Subcutaneous abdominal adipose tissue (tissue), 5 donors: ENCODE measurements around the gene CFAP90.

ENCODE experiments used
- H3K27ac ChIP-seq: one replicate; pipeline ENCODE4 v1.7.0; 2013; ENCODE audit warnings: low read depth, mild to moderate bottlenecking, inconsistent platforms, low read length, moderate library complexity
- H3K27me3 ChIP-seq, 5 donors: one replicate each; pipeline ENCODE4 v1.7.0; 2013; ENCODE audit warnings: low read length in 5 of 5, inconsistent platforms in 1 of 5; ENCODE audit not compliant: control insufficient read depth in 5 of 5, insufficient read depth in 4 of 5
- H3K36me3 ChIP-seq, 5 donors: one replicate each; pipeline ENCODE4 v1.7.0; 2013; ENCODE audit warnings: low read length in 5 of 5; ENCODE audit not compliant: control insufficient read depth in 5 of 5, insufficient read depth in 5 of 5
- H3K4me1 ChIP-seq, 5 donors: one replicate each; pipeline ENCODE4 v1.7.0; 2013; ENCODE audit warnings: low read length in 5 of 5, mild to moderate bottlenecking in 3 of 5, moderate library complexity in 1 of 5; ENCODE audit not compliant: control insufficient read depth in 5 of 5, insufficient read depth in 5 of 5
- H3K4me3 ChIP-seq, 5 donors: one replicate each; pipeline ENCODE4 v1.7.0; 2013; ENCODE audit warnings: low read length in 5 of 5, low read depth in 1 of 5
- H3K9ac ChIP-seq, 5 donors: one replicate each; pipeline ENCODE4 v1.7.0; 2013; ENCODE audit warnings: low read length in 5 of 5, mild to moderate bottlenecking in 4 of 5, moderate library complexity in 3 of 5
- H3K9me3 ChIP-seq, 5 donors: one replicate each; pipeline ENCODE4 v1.7.0; 2013; ENCODE audit warnings: low read length in 5 of 5; ENCODE audit not compliant: control insufficient read depth in 5 of 5
- donor health status: healthy.
- donor health status: healthy.
- donor health status: healthy.
- donor health status: healthy.
- donor health status: healthy.

Gene CFAP90, protein sequence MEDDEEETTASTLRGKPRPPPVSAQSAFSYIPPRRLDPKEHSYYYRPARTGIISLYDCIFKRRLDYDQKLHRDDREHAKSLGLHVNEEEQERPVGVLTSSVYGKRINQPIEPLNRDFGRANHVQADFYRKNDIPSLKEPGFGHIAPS

DNA sequence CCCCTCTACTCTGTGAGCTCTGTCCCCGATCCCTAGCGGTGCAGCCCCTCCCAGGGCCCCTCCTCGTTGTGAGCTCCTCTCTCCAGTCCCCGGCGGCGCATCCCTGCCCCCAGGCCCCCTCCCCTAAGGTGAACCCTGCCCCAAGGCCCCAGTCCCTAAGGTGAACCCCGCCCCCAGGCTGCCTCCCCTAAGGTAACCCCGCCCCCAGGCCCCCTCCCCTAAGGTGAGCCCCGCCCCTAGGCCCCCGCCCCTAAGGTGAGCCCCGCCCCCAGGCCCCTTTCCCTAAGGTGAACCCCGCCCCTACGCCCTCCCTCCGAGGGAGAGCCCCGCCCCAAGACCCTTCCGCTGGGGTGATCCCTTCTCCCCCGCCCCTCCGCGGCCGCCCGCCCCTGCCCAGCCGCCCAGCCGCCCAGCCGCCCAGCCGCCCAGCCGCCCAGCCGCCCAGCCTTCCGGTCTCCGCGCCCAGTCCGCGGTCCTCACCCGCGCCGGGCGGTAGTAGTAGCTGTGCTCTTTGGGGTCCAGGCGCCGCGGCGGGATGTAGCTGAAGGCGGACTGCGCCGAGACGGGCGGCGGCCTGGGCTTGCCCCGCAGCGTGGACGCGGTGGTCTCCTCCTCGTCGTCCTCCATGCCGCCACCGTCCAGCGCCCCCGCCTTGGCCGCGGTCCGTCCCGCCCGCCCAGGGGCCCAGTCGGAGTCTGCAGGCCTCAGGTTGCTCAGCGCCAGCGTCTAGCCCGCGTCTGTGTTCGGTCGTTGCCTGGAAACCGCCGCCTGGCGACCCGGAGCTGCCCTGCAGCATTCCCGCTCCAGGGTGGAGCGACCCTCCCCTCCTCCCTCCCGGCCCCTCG lies at the start of gene CFAP90:
Gene CFAP90, minus strand, starts transcription at position 739 of the 845 bp plus-strand sequence. Its CDS starts 112 bp downstream, at position 627.
- H3K4me3 ChIP-seq = peak within 1 kb of the TSS; percentile 24 to 69 (median 61)
- H3K27me3 ChIP-seq = peaks cover 8 to 21% (median 10%) of the 10 kb centered on the region in 5 donors
- no peaks in the 10 kb centered on the region for H3K9me3 ChIP-seq
- H3K4me1 ChIP-seq = peaks cover 0 to 22% (median 17%) of the 10 kb centered on the region in 5 donors
- no peaks in the 10 kb centered on the region for H3K36me3 ChIP-seq
- no peak within 1 kb of the TSS for H3K27ac ChIP-seq
- H3K9ac ChIP-seq = peak within 1 kb of the TSS in 3 of 5 donors; percentile 20 to 63 (median 61)

DNA sequence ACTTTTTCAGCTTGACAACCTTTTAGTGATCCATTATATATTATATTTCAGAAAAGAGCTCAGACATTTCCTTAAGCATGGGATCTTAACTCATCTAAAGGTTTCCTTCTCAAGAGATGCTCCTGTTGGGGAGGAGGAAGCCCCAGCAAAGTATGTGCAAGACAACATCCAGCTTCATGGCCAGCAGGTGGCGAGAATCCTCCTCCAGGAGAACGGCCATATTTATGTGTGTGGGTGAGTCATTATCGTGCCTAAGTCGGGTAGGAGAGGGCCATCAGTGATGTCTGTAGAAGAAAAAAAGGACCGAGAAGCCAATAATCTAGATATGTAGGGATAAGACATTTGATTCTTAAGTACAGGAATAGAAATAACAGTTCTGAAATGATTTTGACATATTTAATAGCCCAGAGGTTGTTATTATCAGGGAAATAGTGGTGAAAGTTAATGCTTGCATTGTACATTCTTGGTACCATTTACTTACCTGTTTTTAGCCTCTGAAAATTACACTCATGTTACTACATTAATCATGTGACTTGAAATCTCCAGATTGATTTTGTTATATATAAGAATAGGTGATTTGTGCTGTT lies 46.2 kb upstream of the CFAP90 start:
- H3K27ac ChIP-seq = no peak overlapping the region
- peaks cover 68 to 91% (median 86%) of the 10 kb centered on the region in 5 donors for H3K36me3 ChIP-seq
- H3K9ac ChIP-seq = no peak overlapping the region
- H3K4me3 ChIP-seq = no peak overlapping the region
- H3K27me3 ChIP-seq = no peaks in the 10 kb centered on the region
- no peaks in the 10 kb centered on the region for H3K9me3 ChIP-seq
- peaks cover 0 to 9% (median 0%) of the 10 kb centered on the region in 5 donors for H3K4me1 ChIP-seq

DNA sequence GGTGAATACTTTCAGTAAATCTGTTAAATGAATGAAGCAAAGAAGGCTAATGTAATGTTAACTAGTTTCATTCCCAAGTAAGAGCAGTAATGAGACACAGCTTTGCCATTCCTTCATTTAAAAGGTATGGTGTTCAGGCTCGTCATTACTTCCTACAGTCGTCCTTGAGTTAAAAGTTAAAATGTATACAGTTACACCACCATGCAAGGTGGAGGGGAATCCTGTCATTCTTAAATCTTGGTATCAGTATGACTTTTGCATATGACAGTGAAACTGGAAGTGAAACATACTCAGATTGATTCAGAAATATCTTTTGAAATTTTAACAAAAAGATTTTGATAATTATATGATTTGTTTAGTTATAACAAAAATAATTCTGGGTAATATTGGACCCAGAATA lies 43.9 kb upstream of the CFAP90 start:
- H3K27ac ChIP-seq = no peak overlapping the region
- peaks cover 58 to 88% (median 79%) of the 10 kb centered on the region in 5 donors for H3K36me3 ChIP-seq
- H3K9me3 ChIP-seq = no peaks in the 10 kb centered on the region

DNA sequence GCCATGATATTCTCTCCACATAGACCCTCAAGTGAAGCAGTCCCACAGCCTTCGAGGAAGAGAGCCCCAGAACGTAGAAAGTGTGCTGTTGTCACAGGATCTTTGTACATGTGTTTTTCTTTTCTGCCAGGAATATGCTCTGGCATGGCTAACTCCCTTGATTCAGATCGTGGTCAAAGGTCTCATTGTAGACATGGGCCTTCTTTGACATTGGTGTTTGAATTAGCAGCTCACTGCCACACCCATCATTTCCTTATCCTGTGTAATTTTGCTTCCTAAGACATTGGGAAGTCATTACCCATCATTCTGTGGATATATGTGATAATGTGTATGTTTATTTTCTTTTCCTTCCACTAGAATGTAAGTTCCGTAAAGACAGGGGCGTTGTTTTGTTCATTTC lies 43.5 kb upstream of the CFAP90 start:
- H3K9me3 ChIP-seq = no peaks in the 10 kb centered on the region
- H3K4me1 ChIP-seq = peaks cover 0 to 9% (median 0%) of the 10 kb centered on the region in 5 donors
- H3K27me3 ChIP-seq = no peaks in the 10 kb centered on the region
- H3K27ac ChIP-seq = no peak overlapping the region
- no peak overlapping the region for H3K4me3 ChIP-seq
- H3K36me3 ChIP-seq = peaks cover 59 to 88% (median 79%) of the 10 kb centered on the region in 5 donors
- H3K9ac ChIP-seq = no peak overlapping the region

More for the DNA sequence above, 43.9 kb upstream of the CFAP90 start:
- no peaks in the 10 kb centered on the region for H3K27me3 ChIP-seq
- no peak overlapping the region for H3K9ac ChIP-seq
- H3K4me3 ChIP-seq = no peak overlapping the region
- H3K4me1 ChIP-seq = peaks cover 0 to 9% (median 0%) of the 10 kb centered on the region in 5 donors

DNA sequence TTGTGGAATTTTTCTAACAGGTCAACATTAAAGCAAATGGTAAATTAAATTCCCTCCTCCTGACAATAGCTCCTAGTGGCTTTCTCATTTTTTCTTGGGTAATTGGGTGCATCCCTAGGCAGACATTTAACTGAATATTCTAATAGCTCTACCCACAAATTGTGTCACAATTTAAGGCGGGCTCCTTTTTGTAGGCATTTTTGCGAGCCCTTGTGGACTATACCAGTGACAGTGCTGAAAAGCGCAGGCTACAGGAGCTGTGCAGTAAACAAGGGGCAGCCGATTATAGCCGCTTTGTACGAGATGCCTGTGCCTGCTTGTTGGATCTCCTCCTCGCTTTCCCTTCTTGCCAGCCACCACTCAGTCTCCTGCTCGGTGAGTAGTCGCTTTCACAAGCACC lies 38.0 kb upstream of the CFAP90 start:
- no peaks in the 10 kb centered on the region for H3K9me3 ChIP-seq
- no peaks in the 10 kb centered on the region for H3K27me3 ChIP-seq
- H3K9ac ChIP-seq = no peak overlapping the region
- no peak overlapping the region for H3K27ac ChIP-seq
- H3K36me3 ChIP-seq = peaks cover 50 to 72% (median 66%) of the 10 kb centered on the region in 5 donors
- H3K4me3 ChIP-seq = no peak overlapping the region
- peaks cover 0 to 1% (median 0%) of the 10 kb centered on the region in 5 donors for H3K4me1 ChIP-seq

DNA sequence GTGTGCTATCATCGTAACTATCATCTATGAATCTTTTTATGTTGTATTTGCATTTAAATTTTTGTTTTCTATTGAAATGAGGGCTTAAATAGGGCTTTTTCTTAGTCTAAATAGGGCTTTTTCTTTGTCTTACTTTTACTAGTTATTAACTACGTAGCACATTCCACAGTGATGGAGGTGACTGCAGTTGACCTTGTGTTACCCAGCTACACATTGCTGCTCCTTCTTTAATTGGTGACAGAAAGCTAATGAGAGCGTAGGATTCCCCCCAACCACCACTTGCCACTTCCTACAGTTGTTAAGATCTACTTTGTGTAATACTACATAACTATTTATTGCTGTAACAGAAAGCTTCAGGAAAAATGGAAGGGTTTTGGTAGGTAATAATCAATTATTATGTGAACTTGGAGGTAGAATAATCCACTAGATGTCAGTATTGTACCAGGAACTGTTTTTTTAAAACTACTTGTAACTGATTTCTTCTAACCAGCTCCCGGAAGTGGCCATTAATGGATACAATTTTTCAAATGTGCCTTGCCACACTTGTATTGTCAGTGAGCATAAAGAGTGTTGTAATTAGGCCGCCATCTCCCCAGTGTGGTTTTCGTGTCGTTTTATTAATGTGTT lies 36.0 kb upstream of the CFAP90 start:
- Histone ChIP-seq H3K9ac (no peak overlapping the region), H3K27me3 (no peaks in the 10 kb centered on the region), H3K36me3 (peaks cover 43 to 68% (median 65%) of the 10 kb centered on the region in 5 donors), H3K4me1 (no peaks in the 10 kb centered on the region), H3K27ac (no peak overlapping the region), H3K4me3 (no peak overlapping the region), H3K9me3 (no peaks in the 10 kb centered on the region)

DNA sequence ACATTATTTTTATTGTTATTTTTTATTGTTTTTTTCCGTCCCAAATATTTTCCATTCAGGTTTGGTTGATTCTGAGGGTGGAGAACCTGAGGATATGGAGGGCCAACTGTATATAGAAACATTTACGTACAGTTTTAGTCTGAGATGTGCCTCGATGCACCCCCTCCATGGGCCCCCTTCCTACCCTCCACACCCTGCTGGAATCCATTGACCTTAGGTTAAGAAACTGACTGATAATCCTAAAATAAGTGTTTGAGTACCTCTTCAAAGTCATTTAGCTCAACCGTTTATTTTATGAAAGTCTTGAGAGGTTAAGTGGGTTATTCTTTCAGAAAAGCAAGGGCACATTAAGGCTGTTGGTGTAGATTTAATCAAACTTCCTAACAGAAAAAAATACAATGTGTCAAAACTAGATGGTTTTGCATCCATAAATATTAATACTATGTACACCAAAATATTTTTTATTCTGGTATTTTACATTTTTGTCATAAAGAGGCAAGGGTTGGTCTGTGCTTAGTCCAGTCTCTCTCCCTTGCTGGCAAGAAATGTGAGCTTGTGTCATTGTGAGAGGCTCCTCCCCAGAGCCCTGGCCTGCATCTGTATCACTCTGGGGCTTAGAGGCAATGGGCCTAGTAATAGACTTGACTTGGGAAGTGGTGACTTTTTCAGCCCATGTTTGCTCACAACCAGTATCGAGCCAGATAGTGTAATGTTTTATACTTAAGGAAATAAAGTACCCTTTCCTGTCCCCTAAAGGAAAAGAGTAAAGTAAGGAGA lies 33.7 kb upstream of the CFAP90 start:
- peaks cover 39 to 79% (median 68%) of the 10 kb centered on the region in 5 donors for H3K36me3 ChIP-seq
- no peak overlapping the region for H3K9ac ChIP-seq
- no peak overlapping the region for H3K27ac ChIP-seq

DNA sequence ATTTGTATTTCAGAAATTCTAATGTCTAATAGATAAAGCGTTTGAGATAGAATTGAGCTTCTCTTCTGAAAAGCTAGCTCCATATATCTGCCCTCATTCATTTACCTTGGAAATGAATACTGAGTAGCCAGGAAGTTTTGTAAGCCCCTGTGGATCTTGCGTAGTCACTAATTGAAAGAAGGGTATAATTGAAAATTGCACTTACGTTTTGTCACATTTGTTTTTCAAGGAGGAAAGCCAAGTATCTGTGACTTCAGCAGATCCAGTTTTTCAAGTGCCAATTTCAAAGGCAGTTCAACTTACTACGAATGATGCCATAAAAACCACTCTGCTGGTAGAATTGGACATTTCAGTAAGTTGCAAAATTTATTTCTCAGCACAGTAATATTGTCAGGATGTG lies 32.0 kb upstream of the CFAP90 start:
- H3K27ac ChIP-seq = no peak overlapping the region
- no peaks in the 10 kb centered on the region for H3K9me3 ChIP-seq
- no peak overlapping the region for H3K4me3 ChIP-seq
- no peaks in the 10 kb centered on the region for H3K4me1 ChIP-seq
- H3K36me3 ChIP-seq = peaks cover 41 to 79% (median 70%) of the 10 kb centered on the region in 5 donors
- no peaks in the 10 kb centered on the region for H3K27me3 ChIP-seq
- H3K9ac ChIP-seq = no peak overlapping the region

More for the DNA sequence above, 33.7 kb upstream of the CFAP90 start:
- H3K4me3 ChIP-seq = no peak overlapping the region
- H3K27me3 ChIP-seq = no peaks in the 10 kb centered on the region
- H3K9me3 ChIP-seq = no peaks in the 10 kb centered on the region
- no peaks in the 10 kb centered on the region for H3K4me1 ChIP-seq

DNA sequence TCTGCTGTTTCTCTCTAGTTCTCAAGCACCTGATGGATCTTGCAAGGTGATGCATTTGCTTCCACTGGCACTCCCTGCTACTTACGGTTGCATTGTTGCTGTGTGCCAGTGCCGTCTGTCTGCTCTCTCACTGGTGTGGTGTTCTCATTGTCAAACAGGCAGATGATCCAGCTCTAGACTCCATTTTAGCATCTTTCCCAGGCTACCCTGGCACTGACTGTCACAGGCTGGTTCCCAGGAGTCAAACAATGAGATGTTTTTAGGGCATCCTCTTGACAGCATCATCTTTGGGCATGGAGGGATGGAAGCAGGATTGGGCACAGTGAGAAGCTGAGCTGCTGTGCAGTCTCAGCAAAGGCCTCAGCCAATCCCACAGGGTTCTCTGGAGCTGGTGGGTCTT lies 30.9 kb upstream of the CFAP90 start:
- H3K4me1 ChIP-seq = no peaks in the 10 kb centered on the region

More for the DNA sequence above, 30.9 kb upstream of the CFAP90 start:
- Histone ChIP-seq H3K4me3 (no peak overlapping the region), H3K27me3 (no peaks in the 10 kb centered on the region), H3K9me3 (no peaks in the 10 kb centered on the region), H3K27ac (no peak overlapping the region), H3K9ac (no peak overlapping the region), H3K36me3 (peaks cover 42 to 85% (median 77%) of the 10 kb centered on the region in 5 donors)
